ENCODE results near the gene ADGRG2.

ADGRG2 gene, protein sequence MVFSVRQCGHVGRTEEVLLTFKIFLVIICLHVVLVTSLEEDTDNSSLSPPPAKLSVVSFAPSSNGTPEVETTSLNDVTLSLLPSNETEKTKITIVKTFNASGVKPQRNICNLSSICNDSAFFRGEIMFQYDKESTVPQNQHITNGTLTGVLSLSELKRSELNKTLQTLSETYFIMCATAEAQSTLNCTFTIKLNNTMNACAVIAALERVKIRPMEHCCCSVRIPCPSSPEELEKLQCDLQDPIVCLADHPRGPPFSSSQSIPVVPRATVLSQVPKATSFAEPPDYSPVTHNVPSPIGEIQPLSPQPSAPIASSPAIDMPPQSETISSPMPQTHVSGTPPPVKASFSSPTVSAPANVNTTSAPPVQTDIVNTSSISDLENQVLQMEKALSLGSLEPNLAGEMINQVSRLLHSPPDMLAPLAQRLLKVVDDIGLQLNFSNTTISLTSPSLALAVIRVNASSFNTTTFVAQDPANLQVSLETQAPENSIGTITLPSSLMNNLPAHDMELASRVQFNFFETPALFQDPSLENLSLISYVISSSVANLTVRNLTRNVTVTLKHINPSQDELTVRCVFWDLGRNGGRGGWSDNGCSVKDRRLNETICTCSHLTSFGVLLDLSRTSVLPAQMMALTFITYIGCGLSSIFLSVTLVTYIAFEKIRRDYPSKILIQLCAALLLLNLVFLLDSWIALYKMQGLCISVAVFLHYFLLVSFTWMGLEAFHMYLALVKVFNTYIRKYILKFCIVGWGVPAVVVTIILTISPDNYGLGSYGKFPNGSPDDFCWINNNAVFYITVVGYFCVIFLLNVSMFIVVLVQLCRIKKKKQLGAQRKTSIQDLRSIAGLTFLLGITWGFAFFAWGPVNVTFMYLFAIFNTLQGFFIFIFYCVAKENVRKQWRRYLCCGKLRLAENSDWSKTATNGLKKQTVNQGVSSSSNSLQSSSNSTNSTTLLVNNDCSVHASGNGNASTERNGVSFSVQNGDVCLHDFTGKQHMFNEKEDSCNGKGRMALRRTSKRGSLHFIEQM

DNA sequence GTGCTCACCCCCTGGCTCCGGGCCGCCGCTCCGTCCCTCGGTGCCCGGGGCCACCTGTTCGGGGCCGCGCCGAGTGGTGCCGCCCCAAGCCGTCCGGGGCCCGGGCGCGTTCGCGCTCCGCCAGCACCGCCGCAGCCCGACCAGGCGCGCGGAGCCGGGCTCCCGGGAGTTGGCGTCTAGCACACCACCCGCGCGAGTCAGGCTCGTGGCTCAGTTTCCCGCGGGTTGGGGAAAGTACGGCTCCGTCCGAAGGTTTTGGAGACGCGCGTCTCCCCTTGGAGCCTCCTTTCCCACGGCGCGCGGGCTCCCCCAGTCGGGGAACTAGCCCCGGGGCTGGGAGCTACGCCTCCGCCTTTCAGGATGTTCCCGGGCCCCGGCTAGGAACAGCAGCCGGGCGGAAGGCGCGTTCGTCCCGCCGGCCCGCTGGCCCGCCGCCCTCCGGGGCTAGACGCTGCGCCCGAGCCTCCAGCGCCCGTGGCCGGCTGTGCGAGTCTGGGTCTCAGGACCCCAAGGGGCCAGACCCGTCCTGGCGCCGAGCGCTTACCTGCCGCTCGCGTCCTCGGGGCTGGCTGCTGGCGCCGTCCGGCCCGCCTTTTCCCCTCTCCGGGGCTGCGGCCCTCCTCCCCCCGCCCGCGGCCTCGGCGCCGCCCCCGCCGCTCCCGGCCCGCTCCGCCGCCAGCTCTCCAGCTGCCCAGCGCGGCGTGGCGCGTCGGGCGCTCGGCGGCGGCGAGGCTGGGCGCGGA is at the start of gene ADGRG2:
Gene ADGRG2, minus strand, starts transcription at position 571 of the 743 bp plus-strand sequence. CDS start 53,634 bp downstream, outside the sequence.
- DNase-seq, result peak in 2 of 58 donors; percentile 0 to 4

DNA sequence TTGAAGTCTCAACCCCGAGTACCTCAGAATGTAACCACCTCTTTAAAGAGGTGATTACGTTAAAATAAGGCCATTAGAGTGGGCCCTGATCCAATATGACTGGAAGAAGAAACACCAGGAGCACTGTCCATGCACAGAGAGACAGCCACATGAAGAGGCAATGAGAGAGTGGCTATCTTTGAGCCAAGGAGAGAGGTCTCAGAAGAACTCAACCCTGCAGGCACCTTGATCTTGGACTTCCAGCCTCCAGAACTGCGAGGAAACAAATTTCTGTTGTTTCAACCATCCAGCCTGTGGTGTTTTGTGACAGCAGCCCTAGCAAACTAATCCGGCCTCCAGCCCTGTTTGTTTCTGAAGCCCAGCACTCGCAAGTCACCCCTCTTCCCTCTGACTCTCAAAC is 46.3 kb upstream of the ADGRG2 start:
- no peak for DNase-seq

DNA sequence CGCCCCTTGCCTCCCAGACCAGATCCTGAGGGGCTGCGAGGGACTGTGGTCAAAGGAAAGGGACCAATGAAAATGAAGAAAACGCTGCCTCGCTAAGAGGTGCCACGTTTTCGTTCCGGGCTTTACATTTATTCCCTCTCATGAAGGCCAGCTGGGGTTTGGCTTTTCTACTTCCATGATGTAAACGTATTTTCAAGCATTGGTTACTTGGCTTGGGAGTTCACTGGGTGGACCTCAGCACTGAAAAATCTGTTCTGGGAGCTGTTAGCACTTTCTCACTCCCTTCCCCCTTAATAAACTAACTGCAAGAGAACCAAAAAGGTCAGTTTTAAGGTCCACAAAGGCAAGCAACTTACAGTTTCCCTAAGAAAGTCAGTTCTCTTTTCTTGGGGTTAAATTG is 40.6 kb upstream of the ADGRG2 start:
- DNase-seq, result no peak

DNA sequence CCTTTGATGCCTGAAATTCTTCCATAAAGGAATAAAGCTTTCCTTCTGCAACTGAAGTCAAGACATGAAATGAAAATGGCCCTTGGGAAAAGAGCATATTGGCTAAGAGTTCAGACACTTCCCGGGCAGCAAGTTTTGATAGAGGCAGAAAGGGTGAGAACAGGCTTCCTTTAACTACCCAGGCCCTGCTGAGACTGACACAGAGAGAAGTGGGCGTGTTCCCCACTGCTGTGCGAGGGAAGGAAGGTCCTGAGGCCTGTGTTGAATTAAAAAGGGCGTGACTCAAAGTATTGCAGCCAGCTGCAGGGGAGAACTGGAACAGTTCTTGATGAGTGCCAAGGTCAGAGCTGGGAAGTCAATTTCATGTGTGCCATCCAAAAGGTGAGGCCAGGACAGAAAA is 33.9 kb upstream of the ADGRG2 start:
- no peak for DNase-seq

DNA sequence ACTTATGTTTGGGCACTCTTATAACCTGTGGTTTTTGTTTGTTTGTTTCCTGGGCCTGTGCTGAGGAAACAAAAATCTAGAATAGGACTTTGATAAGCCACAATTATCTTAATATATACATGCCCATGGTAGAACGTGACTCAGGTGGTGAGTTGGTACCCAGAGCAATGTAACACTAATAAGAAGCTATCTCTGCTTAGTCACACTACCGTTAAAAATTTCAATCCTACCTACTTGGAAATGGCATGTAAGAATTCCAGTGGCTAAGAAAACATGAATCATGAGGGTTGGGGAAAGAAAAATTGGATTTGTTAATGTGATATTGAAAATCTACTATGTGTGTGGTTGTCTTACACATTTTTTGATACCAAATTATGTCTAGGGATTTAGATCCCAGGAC is 30.5 kb upstream of the ADGRG2 start:
- DNase-seq, result no peak

DNA sequence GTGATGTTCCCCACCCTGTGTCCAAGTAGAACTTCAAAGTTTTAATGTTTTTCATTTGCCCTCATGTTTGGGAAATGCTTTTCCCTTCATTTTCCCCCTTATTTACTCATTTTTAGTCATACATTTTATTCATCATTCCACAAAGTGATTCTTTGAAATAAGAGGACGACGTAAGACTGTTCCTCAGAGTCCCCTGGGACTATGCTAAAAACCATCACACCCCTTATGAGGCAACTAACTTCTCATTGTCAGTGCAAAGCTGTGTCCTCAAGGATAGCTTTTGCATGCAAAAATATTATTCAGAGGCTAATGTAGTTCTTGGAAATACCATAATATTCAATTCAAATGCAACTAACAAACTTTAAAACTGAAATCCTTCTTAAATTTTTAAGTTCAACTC is 14.8 kb upstream of the ADGRG2 start:
- no peak for DNase-seq

DNA sequence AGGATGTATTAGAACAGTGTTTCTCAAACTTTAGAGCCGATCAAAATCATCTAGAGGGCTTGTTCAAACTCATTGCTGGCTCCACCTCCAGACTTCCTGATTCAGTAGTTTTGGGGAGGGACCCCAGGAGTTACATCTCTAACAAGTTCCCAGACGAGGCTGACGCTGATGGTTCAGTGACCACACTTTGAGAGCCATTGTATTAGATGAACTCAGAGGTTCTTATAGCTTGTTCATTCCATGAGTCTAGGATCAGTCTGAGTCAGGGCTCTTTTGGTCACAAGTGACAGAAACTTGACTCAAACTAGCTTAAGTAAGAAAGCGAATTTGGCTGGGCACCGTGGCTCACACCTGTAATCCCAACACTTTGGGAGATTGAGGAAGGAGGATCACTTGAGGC is 11.5 kb upstream of the ADGRG2 start:
- DNase-seq, result no peak

DNA sequence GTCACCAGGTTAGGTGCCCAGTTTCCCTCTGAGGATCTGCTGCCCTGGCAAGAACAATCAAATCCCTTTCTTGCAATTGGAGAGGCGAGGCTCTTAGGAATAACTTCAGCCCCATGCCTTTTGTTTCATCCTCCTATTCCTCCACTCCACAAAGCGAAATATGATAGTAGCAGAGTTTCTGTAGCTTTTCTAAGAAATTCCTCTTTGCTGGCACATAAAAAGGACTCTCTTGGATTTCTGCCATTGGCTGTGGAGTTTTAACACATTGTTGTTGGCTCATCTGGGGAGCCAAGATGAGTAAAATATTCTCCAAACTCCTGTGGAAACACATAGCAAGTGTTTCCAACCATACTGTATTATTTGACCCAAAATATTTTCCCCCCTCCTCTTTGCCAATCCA is 11.0 kb upstream of the ADGRG2 start:
- no peak for DNase-seq

DNA sequence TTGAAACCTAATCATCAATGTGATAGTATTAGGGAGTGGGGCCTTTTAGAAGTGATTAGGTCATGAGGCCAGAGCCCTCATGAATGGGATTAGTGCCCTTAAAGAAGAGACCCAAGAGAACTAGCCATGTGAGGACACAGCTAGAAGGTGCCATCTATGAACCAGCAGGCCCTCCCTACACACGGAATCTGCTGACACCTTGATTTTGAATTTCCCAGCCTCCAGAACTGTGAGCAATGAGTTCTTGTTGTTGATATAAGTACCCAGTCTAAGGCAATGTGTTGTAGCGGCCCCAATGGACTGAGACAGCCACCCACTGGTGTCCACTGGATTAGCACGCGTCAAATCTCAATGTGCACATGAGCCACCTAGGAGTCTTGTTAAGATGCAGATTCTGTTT is 8.4 kb upstream of the ADGRG2 start:
- no peak for DNase-seq

DNA sequence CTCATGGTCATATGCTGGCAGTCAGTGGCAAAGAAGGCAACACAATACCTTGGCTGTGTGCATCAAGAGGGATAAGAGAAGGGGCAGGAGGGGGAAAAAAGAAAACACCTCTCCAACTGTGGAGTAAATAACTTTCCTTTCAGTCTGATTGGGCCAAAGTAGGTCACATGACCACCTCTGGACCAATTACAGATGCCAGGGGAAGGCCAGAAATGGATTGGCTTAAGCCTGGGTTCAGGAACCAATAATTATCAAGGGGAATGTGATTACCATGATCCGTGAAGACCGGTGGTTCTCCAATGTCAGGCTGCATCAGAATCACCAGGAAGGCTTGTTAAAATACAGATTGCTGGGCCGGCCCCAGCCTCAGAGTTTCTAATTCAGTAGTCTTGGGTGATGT is 7.4 kb upstream of the ADGRG2 start:
- no peak for DNase-seq

DNA sequence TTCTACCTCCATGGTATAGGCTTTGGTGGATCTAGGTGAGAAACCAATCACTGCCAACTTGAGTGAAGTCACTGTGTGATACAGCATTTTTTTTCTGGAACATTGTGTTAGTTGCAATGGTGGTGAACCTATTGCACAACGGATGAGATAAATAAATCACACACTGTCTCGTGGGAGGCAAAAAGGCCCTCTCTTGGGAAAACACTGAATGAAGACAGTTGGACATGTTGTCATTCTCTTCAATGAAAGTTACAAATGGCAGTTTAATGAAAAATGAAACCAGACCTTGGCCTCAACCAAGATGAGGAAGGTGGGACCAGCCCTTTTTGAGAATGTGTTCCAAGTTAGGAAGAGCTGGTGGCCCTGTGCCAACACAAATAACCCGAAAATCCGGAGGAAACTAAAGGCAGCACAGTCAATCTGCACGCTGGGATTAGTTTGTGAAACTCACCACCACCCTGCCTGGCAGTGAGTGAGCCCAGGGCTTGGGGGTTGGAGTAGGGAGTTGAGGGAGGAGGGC is 5.4 kb upstream of the ADGRG2 start:
- no peak for DNase-seq

DNA sequence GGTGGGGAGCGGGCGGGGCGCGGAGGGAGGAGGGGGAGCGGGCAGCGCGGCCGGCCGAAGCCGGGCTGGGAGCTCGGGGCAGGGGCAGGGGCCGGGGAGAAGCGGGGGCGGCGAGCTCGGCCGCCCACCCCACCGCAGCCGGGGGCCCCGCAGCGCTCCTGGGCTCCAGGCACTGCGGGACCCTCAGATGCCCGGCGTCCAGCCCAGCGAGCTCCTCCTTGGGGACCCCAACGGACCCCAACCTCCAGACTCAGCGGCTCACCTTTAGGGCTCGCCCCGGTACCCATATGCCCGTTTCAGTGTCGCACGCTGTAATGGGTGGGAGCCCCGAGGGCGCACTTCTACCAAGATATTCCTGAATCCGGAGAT is 357 bp upstream of the ADGRG2 start:
- no peak for DNase-seq

DNA sequence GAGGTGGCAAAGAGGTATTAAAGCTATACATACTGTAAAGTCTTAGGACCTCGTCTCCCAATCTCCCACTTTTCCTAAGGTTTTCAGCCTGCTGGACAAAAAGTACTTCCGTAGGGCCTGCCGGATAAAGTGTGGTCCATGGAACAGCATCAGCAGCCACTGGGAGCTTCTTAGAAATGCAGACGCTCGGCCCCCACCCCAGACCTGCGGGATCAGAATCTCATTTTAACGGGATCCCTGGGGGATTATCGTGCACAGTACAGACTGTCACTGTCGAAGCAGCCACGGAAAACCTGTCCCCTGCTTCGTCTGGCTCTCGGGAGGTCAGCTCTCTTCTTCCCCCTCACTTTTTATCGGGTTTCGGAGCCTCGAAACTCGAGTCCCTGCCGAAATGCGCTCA is 802 bp downstream of the ADGRG2 start:
- no peak for DNase-seq

DNA sequence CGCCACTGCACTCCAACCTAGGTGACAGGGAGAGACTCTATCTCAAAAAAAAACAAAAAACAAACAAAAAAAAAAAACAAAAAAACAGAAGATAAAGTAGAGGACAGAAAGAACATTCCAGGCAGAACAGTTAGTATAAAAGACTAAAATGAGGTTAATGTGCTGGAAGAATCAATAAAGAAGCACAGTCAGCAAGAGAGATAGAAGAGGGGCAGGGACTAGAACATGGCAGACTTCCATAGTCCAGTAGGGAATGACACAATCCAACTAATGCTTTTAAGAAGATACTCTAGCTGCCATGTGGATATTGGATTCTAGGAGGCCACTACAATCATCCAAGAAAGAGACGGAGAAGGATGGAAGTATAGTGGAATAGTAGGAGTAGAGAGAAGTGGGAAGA is 11.6 kb downstream of the ADGRG2 start:
- DNase-seq, result no peak

DNA sequence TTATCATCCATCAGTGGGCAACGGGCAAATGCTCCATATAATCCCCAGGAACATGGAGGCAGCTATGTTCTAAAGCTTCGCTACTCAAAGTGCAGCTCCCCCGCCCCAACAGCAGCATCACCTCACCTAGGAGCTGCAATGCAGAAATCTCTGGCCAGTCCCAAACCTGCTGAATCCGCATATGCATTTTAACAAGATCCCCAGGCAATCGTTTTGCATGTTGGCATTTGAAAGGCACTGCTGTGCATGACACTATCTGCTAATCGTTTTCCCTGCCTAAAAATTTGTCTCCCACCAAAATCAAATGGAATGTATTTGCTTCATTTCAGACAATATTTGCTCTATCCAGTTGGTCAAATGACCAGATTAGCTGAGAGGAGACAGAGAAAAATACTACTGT is 15.2 kb downstream of the ADGRG2 start:
- DNase-seq, result no peak

DNA sequence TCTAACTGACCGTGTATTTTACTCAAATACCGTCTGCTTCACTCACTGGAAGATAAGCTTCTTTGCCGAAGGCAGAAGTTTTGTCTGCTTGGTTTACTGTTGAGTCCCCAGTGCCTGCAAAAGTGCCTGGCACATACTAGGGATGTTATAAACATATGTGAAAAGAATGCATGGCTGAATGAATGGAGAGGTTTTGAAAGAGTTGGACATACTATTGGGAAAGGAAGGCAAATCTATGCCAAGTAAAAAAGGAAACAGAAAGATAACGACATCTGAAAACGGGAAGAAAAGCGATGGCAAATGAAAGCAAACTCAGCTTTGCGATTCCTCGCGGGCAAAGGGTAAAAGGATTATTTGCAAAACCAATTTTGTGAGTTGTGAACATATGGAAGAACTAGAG is 21.7 kb downstream of the ADGRG2 start:
- no peak for DNase-seq

DNA sequence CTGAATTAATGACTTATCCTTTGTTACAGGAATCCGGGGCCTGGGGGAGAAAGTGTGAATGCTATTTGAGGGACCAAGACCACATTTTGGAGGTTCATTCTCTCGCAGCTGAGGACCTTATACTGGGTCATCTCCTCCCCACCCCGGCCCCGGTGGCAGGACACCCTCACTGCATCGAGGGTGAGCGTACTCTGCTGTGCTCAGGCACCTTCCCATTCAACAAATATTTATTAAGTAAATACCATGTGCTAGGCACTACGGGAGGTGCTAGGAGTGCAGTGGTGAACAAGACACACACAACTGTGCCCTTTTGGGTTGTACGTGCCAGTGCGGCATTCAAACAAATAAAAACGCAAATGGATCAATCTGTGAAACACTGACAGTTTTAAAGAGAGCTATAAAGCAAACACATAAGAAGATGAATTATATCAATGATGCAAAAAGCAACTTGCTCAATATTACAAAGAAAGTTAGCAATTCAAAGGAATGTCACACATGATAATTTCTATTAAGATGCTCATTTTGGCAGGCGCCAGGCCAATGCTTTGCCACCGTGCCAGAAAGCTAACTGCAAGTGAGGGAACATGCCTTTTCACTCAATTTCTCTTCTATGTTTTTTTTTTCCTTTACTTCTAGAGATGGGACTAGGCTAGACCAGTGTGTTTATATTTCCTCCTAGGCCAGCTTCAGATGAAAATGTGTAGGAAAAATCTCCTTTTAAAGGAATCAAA is 24.6 kb downstream of the ADGRG2 start:
- DNase-seq, result no peak

DNA sequence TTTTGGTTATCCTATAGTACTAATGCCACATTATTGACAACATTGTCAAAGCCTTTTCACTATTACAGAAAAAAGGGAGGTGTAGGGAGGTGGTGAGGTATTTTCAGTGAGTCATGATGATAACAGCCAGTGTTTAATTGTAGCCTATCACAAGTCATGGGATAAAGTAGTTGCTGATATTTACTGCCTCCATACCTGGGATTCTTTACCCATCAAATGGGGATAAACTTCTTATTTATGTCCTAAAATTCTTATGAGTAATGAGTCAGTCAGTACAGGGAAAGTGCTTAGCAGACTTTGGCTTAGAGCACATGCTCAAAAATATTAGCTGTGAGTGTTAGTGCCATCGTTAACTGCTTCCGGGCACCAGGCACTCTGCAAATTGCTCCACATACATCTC is 25.7 kb downstream of the ADGRG2 start:
- no peak for DNase-seq

DNA sequence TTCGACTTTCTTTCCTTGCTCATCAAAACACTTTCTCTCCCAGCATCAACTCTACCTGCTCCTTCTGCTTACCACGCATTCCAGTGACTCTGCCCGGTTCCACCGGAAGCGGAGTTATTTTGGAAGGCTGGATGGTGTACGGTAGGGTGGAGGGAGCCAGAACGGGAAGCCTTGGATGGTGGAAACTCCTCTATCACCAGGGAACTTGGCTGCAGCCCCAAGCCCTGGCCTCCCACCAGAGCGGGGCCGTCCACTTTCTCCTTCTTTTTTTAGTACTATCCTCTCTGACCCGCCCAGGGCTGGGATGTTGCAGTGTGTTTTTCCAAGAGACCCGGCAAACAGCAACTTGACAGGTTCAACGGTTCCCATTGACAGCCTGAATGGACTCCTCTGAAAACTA is 27.6 kb downstream of the ADGRG2 start:
- no peak for DNase-seq

DNA sequence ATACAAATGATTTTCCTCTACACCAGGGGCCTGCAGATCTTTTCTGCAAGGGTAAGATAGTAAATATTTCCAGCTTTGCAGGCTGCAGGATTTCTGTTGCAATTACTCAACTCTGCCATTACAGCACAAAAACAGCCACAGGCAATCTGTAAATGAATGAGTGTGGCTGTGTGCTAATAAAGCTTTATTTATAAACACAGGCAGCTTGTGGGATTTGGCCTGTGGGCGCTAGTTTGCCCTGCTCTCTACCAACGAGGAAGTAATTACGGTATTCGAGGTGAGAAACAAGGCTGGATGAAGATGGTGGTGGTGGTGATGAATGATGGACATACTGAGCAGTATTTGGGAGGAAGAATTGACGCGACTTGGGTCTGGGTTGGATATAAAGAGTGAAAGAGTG is 30.7 kb downstream of the ADGRG2 start:
- DNase-seq, result no peak

DNA sequence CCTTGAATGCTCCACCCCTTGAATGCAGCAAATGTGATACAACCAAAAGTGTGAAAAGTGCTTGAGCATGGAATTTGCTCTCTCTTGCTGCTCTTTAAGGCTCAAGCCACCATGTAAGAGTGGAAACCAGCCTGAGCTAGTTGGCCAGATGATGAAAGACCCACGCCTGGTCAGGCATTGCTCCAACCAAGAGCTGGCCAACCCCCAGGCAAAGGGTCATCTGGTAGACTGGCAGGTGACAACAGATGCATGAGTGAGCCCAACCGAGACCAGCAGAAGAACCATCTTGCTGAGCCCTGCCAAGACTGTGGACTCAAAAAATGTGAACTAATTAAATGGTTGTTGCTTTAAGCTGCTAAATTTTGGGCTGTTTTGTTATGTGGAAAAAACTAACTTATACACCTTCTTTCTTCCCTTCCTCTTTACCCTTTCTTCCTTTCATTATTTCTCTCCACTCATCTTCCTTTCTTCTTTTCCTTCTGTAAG is 32.7 kb downstream of the ADGRG2 start:
- no peak for DNase-seq
